Medulla oblongata (tissue), 1 donor: ENCODE results near the gene PTCD2.

Source experiments
- DNase-seq: peaks from one replicate; pipeline ENCODE4 v3.0.0-alpha.2; 2015; ENCODE audit errors: extremely low spot score

PTCD2 gene

GRCh38 chr5:72415616-72416325, 95.6 kb downstream of the PTCD2 start:
- DNase-seq, result no peak

- no peak for DNase-seq
Observed at GRCh38 chr5:72417333-72418062, 97.3 kb downstream of the PTCD2 start.
